ENCODE data around the gene SMIM10L1. TPM values are rescaled to one million over a fixed set of nuclear protein-coding genes. Genes with fewer than 3 reads are reported as not detected.

Gene SMIM10L1
- total RNA-seq, 2 experiments from 2014 or later = 8.3 TPM

- DNase-seq = no peak
- CTCF ChIA-PET = no interaction called here
- no peaks in the 10 kb centered on the region for H3K4me1 Mint-ChIP-seq
- POLR2A ChIA-PET = no interaction called here
- H3K36me3 Mint-ChIP-seq (ENCODE audit: low read depth) = no peaks in the 10 kb centered on the region
- H3K27me3 Mint-ChIP-seq = no peaks in the 10 kb centered on the region
- H3K27ac Mint-ChIP-seq = no peak overlapping the region
- no peak overlapping the region for H3K4me3 Mint-ChIP-seq
- no peaks in the 10 kb centered on the region for H3K9me3 Mint-ChIP-seq
Measured at GRCh38 chr12:11209113-11209512, 38.1 kb downstream of the SMIM10L1 start.

Other genes with a start within 250 kb of the SMIM10L1 start
- not detected for gene PRH2, start 242.0 kb upstream of the SMIM10L1 start, total RNA-seq
- gene TAS2R14, start 231.9 kb upstream of the SMIM10L1 start, total RNA-seq = 1 to 10 TPM; 1.2 to 1.3 TPM
- gene TAS2R50, start 184.3 kb upstream of the SMIM10L1 start, total RNA-seq = under 1 TPM; 0.25 to 0.73 TPM
- gene TAS2R20, start 172.9 kb upstream of the SMIM10L1 start, total RNA-seq = under 1 TPM; 0.50 to 0.78 TPM
- 1 to 10 TPM; 1.1 to 1.3 TPM for gene TAS2R19, start 148.6 kb upstream of the SMIM10L1 start, total RNA-seq
- gene TAS2R31, start 139.8 kb upstream of the SMIM10L1 start, total RNA-seq = 1 to 10 TPM; 1.7 to 1.9 TPM
- under 1 TPM; 0.43 to 0.95 TPM for gene TAS2R46, start 108.9 kb upstream of the SMIM10L1 start, total RNA-seq
- gene TAS2R43, start 78.9 kb upstream of the SMIM10L1 start, total RNA-seq = under 1 TPM; 0.55 to 0.63 TPM
- gene TAS2R30, start 36.5 kb upstream of the SMIM10L1 start, total RNA-seq = 1 to 10 TPM; 1.6 to 1.7 TPM
- gene TAS2R42, start 15.7 kb downstream of the SMIM10L1 start, total RNA-seq = not detected
- not detected for gene PRB3, start 98.5 kb downstream of the SMIM10L1 start, total RNA-seq
- not detected for gene PRB4, start 139.2 kb downstream of the SMIM10L1 start, total RNA-seq
- not detected for gene PRB2, start 224.4 kb downstream of the SMIM10L1 start, total RNA-seq